ENCODE data around the gene FSTL4.

Gene FSTL4

DNA sequence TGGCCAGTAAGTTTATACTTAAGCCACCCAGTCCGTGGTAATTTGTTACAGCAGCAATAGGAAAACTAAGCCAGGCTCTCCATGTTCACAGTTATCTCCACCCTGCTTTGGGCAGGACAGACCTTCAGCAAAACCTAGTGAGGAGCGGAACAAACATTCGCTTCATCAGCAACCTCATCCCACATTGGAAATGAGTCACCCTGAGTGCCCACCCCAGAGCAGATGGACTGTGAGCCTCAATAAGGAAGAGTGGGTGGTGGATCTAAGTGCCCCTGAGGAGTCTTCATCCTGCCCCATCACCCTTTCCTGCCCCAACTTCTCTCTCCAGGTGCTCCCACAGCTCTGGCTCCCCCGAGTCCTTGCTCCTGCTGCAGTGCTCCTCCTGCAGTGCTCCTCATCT is 78.8 kb downstream of the FSTL4 start:
- no peak for TF ChIP-seq EZH2 (IDR thresholded peaks at IDR 0.05; ENCODE audit: borderline replicate concordance, low read length)
- TF ChIP-seq, protein P1, sequence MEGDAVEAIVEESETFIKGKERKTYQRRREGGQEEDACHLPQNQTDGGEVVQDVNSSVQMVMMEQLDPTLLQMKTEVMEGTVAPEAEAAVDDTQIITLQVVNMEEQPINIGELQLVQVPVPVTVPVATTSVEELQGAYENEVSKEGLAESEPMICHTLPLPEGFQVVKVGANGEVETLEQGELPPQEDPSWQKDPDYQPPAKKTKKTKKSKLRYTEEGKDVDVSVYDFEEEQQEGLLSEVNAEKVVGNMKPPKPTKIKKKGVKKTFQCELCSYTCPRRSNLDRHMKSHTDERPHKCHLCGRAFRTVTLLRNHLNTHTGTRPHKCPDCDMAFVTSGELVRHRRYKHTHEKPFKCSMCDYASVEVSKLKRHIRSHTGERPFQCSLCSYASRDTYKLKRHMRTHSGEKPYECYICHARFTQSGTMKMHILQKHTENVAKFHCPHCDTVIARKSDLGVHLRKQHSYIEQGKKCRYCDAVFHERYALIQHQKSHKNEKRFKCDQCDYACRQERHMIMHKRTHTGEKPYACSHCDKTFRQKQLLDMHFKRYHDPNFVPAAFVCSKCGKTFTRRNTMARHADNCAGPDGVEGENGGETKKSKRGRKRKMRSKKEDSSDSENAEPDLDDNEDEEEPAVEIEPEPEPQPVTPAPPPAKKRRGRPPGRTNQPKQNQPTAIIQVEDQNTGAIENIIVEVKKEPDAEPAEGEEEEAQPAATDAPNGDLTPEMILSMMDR (IDR thresholded peaks at IDR 0.05; ENCODE audit: low read length) = no peak
- no peak overlapping the region for H3K4me2 ChIP-seq (ENCODE audit: low read length)
- H3K9me3 ChIP-seq (ENCODE audit: low read length) = no peaks in the 10 kb centered on the region
- no peaks in the 10 kb centered on the region for H3K36me3 ChIP-seq (ENCODE audit: insufficient read depth, low read length)
- no peaks in the 10 kb centered on the region for H3K27me3 ChIP-seq (ENCODE audit: insufficient read depth, low read length)
- no peaks in the 10 kb centered on the region for H3K9me2 ChIP-seq (ENCODE audit: low read depth, low read length)
- no peaks in the 10 kb centered on the region for H4K20me1 ChIP-seq (ENCODE audit: insufficient read depth, low read length)
- no peaks in the 10 kb centered on the region for H3K79me2 ChIP-seq (ENCODE audit: insufficient read depth, low read length)
- no peak overlapping the region for H2AFZ ChIP-seq (ENCODE audit: low read length)
- H3F3A ChIP-seq (ENCODE audit: insufficient read depth, low read length) = no peaks in the 10 kb centered on the region
- no peak overlapping the region for H3K4me3 ChIP-seq (ENCODE audit: low read depth, low read length, poor library complexity, severe bottlenecking)
- H3K4me1 ChIP-seq (ENCODE audit: insufficient read depth, low read length, severe bottlenecking) = no peaks in the 10 kb centered on the region
- no peak overlapping the region for H3K9ac ChIP-seq (ENCODE audit: low read length)
- no peak overlapping the region for H3K27ac ChIP-seq (ENCODE audit: low read depth, low read length, poor library complexity, severe bottlenecking)

DNA sequence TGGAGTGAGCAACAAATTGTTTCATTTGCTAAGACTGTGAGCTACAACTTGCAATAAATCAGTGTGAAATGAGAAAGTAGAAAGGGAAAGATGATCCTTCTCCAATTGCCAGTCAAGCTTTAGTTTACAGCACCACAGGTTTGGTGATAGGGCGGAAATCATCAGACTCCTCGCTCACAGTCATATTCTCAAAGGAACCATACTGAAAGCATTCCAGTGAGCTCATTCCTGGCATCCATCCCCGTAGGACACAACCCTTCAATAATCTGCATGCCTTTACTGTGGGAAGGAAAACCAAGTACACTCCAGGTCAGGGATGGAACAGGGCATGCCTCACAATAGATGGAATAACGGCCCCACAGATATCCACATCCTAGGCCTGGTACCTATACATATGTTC is 80.7 kb downstream of the FSTL4 start:
- Histone ChIP-seq H2AFZ (ENCODE audit: low read length) (no peak overlapping the region), H3F3A (ENCODE audit: insufficient read depth, low read length) (no peaks in the 10 kb centered on the region), H3K79me2 (ENCODE audit: insufficient read depth, low read length) (no peaks in the 10 kb centered on the region), H3K4me1 (ENCODE audit: insufficient read depth, low read length, severe bottlenecking) (no peaks in the 10 kb centered on the region), H3K9me3 (ENCODE audit: low read length) (no peaks in the 10 kb centered on the region), H3K27ac (ENCODE audit: low read depth, low read length, poor library complexity, severe bottlenecking) (no peak overlapping the region), H3K4me3 (ENCODE audit: low read depth, low read length, poor library complexity, severe bottlenecking) (no peak overlapping the region), H3K9ac (ENCODE audit: low read length) (no peak overlapping the region), H3K4me2 (ENCODE audit: low read length) (no peak overlapping the region), H3K27me3 (ENCODE audit: insufficient read depth, low read length) (no peaks in the 10 kb centered on the region), H3K9me2 (ENCODE audit: low read depth, low read length) (no peaks in the 10 kb centered on the region), H3K36me3 (ENCODE audit: insufficient read depth, low read length) (no peaks in the 10 kb centered on the region), H4K20me1 (ENCODE audit: insufficient read depth, low read length) (no peaks in the 10 kb centered on the region)
- TF ChIP-seq, protein P1 (IDR thresholded peaks at IDR 0.05; ENCODE audit: low read length) = no peak
- no peak for TF ChIP-seq EZH2 (IDR thresholded peaks at IDR 0.05; ENCODE audit: borderline replicate concordance, low read length)

DNA sequence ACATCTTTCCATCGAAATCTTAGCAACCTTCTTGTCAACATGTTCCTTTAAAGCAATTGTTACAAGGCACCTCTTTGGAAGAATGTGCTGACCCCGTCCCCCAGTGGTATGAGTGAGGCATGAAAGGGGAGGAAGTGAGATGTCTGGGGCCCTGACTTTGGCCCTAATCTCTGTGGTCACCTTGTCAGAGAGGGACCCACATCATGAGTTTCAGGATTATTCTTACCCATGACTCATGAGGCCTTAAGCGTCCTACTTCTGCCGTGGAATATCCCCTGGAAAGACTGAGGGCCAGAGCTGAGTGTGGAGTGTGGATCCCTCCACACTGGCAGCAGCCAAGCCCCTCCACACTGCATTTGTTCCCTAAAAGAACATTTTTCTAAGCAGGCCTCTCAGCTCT is 81.2 kb downstream of the FSTL4 start:
- no peak overlapping the region for H2AFZ ChIP-seq (ENCODE audit: low read length)
- TF ChIP-seq, protein P1 (IDR thresholded peaks at IDR 0.05; ENCODE audit: low read length) = no peak
- no peak for TF ChIP-seq EZH2 (IDR thresholded peaks at IDR 0.05; ENCODE audit: borderline replicate concordance, low read length)
- H3K9me2 ChIP-seq (ENCODE audit: low read depth, low read length) = no peaks in the 10 kb centered on the region
- H3K9ac ChIP-seq (ENCODE audit: low read length) = no peak overlapping the region
- no peaks in the 10 kb centered on the region for H3K27me3 ChIP-seq (ENCODE audit: insufficient read depth, low read length)
- no peaks in the 10 kb centered on the region for H3K4me1 ChIP-seq (ENCODE audit: insufficient read depth, low read length, severe bottlenecking)
- no peaks in the 10 kb centered on the region for H3F3A ChIP-seq (ENCODE audit: insufficient read depth, low read length)
- H3K36me3 ChIP-seq (ENCODE audit: insufficient read depth, low read length) = no peaks in the 10 kb centered on the region
- no peak overlapping the region for H3K4me3 ChIP-seq (ENCODE audit: low read depth, low read length, poor library complexity, severe bottlenecking)
- no peaks in the 10 kb centered on the region for H3K9me3 ChIP-seq (ENCODE audit: low read length)
- no peak overlapping the region for H3K4me2 ChIP-seq (ENCODE audit: low read length)
- H3K27ac ChIP-seq (ENCODE audit: low read depth, low read length, poor library complexity, severe bottlenecking) = no peak overlapping the region
- no peaks in the 10 kb centered on the region for H4K20me1 ChIP-seq (ENCODE audit: insufficient read depth, low read length)
- H3K79me2 ChIP-seq (ENCODE audit: insufficient read depth, low read length) = no peaks in the 10 kb centered on the region
